Stomach (tissue), 4 donors: ENCODE results near the gene RNF121.

Experiments used
- POLR2AphosphoS5 ChIP-seq, 3 donors: sonication (generic); formaldehyde crosslinking; IDR thresholded peaks; one replicate each; pipeline ENCODE4 v1.6.1; 2016; ENCODE audit warnings: antibody characterized with exemption in 3 of 3
- TF ChIP-seq, protein P1 (sequence below), 7 experiments: fragments of 450-650 bp in 4 of 7; fragments of 200-600 bp in 3 of 7; sonication (generic) in 3 of 7; IDR thresholded peaks; one replicate each; pipeline ENCODE4 v1.5.1; 2016 to 2019; ENCODE audit warnings: antibody characterized with exemption in 7 of 7, control low read depth in 2 of 7, mild to moderate bottlenecking in 1 of 7

DNA sequence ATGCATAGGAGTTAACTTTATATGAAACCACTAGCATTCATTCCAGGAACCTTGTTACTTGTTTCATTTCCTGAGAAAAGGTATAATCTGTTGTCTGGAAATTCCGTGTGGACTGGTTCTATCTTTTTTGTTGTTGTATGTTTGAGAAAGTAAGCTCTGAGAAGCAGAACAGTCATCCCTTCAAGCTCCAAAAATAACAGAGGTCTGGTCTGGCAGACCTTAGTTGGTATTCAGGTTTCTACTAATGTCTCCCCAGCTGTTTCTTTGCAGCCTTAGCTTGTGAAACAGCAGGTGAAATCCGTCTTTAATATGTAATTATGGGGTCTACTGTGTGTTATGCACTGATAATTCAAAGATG is 2.4 kb downstream of the RNF121 start:
- TF ChIP-seq POLR2AphosphoS5 (IDR thresholded peaks at IDR 0.05): no peak
- TF ChIP-seq, protein P1, sequence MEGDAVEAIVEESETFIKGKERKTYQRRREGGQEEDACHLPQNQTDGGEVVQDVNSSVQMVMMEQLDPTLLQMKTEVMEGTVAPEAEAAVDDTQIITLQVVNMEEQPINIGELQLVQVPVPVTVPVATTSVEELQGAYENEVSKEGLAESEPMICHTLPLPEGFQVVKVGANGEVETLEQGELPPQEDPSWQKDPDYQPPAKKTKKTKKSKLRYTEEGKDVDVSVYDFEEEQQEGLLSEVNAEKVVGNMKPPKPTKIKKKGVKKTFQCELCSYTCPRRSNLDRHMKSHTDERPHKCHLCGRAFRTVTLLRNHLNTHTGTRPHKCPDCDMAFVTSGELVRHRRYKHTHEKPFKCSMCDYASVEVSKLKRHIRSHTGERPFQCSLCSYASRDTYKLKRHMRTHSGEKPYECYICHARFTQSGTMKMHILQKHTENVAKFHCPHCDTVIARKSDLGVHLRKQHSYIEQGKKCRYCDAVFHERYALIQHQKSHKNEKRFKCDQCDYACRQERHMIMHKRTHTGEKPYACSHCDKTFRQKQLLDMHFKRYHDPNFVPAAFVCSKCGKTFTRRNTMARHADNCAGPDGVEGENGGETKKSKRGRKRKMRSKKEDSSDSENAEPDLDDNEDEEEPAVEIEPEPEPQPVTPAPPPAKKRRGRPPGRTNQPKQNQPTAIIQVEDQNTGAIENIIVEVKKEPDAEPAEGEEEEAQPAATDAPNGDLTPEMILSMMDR (IDR thresholded peaks at IDR 0.05): no peak
